Activated T-helper 1 cell treated with anti-CD3 and anti-CD28 coated beads, Interleukin-2, amount 50 U/mL, for 16 hours (primary cell): ENCODE data around the gene E2F6.
"Not testable (repeated sequence)": the region's sequence is repeated elsewhere in the genome, so short reads cannot be mapped to it uniquely, and the experiment has no call there.

ENCODE experiments used
- DNase-seq, 2 donors: peaks; one replicate each; pipeline ENCODE4 v3.0.0-alpha.2; 2020; ENCODE audit warnings: low read depth in 1 of 2, low spot score in 1 of 2

E2F6 gene

DNA sequence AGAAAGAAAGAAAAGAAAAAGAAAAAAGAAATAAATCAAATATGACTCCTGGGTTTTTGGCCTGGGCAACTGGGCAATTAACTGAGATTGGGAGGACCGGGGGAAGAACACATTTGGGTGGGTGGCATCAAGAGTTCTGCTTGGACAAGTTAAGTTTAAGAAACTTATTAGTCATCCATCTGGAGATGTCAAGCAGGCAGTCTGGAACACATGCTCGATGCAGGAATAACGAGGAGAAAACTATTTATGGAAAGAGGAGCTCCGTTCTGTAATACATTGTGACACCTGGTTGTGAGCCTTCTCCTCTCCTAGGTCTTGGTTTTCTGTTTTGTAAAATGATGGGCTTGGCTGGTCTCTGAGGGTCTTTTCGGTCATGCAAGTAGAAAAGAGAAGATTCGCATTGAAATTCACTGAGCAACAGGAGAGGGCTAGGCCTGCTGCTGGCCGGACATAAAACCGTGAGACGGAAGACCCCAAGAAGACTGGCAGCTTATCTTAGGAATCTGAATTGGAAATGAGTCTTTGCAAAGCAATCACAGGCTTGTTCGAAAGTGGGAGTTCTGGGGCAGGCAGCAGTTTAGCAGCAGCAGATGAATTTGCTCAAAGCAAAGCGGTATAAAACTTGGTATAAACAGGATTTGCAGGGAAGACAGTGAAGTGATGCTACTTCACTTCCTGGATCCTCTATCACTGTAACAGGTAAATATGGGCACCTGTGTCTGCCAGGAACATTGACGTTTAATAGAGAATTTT lies 51.4 kb downstream of the E2F6 start:
- DNase-seq, result no peak

DNA sequence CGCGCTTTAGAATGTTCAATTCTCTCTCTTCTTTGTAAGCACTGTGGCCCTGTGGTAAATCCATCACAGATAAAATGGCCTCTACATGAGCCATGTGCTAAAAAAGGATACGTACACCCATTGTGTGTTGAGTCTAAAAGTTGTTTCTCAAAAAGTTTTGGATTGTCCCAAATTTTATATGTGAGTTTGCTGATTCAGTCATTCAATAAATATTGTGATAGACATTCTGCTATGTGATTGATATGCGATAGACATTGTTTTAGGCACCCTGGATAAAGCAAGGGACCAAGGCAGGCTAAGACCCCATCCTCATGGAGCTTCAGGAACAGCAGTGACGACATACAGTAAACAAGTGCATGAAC lies 53.5 kb downstream of the E2F6 start:
- DNase-seq, result no peak

DNA sequence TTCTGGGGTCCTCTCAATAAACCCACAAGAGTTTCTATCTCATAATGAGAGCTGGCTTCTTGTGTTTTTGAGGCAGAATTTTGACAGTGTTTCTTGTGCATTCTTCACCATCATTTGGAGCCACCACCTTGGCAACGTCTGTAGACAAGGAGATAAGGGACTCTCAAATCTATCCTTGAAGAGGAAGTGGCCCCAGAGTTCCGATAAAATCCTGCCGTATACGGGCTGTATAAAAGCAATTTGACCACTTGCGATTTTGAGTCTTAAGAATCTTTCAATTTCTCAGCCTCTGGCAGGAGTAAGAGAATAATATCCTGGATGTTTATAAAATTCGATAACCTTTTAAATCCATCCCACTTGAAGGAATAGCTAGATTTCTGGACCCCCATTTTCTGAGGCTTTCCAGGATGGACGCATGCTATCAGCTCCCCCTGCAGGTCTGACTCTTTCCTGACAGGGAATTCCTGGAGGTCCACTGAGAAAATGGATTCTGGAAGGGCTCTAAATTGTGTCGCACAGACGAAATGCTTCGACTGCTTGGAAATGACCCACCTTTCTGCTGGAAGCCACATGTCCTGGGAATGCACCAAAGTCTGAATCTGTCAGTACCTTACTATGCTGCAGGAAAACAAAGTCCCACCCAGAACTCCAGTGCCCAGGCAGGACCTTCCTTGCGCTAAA lies 54.1 kb downstream of the E2F6 start:
- DNase-seq, result no peak

DNA sequence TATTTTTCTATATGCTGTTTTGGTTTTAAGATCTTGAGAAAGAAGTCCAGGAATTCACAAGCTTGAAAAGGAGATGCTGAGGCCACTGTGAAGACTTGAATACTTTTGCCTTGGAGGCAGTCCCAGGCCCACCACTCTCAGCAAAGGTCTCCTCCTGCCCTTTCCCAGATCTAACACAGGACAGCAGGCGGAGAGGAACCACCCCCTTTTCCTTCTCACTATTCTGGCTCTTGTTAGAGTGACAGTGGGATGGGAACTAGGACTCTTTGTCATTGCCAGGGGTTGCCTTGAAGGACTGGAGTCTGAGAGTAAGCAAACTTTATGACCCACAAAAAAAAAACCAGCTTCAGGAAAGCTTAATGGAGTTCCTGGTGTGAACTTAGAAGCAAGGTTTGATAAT lies 54.7 kb downstream of the E2F6 start:
- no peak for DNase-seq

DNA sequence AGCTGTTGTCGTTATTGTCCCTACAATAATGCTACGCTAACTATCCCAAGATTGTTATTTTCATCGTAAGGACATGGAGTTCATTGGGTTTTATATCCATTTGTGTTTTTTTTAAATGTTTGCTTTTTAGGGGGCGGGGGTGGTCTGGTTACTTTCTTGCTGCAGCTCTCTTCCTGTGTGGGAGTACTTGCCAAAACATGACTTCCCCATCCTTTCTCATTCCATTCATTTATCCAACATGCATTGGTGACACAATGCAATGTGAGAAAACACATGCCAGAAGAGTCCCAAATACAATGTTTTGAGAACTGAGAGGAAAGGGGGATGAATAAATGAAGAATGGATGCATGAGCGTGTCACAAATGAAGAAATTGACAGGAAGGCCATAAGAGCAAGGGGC lies 55.9 kb downstream of the E2F6 start:
- no peak for DNase-seq

DNA sequence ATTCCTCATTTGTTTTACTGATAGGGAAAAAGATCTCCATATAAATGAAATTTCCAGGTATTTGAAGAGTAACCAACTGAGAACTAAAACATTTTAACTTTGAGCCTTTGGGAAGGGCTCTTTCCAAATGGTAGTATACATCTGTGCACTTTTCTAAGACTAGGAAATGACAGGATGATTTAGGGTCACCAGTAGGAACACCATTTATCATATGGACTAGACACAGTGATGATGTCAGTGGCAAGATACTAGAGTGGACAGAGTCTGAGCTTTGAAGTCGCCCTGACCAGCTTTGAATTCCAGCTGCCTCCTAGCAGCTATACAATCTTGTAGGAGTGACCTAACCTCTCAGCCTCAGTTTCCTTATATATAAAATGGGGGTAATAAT lies 56.4 kb downstream of the E2F6 start:
- no peak for DNase-seq

DNA sequence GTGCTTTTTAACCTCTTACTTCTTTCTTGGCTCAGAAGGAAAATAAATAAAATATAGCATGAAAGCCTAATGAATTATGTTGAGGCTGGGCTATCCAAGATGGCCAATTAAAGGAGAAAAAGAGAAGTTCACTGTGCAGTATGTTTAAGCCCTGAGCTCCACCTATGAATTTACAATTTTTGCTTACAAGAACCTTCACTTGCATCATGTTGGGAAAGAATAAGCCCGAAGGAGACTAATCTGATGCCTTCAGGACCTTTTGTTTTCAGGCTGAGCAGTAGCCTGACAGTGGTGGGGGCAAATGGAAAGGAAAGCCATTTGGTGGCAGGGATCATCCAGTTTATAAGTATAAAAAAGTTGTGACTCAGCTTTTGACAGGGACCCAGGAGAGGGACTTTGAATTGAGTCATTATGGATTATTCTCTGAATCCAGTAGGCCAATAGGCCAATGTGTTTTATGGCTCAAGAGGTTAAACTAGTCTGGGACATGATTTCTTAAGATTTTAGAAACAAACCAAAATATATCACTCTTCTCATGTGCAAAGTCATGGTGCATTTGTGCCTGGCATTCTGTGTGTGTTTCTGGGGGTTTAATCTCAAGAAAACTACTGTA lies 56.9 kb downstream of the E2F6 start:
- DNase-seq, result no peak

DNA sequence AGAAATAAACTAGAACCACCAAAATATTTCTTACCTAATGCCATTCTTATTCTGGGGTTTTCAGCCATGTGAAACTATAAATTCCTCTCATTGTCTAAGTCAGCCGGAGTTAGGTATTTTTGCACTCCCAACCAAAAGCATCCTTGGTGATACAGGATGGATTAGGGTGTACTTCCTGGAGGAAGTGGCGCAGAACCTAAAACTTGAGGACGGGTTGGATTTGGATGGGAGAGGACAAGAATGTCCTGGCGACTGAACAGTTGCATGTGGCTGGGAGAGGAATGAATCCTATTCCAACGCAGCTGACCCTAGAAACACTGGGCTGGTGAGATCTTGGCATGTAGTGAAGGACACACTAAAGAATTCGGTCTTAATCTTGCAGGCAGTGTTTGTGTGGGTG lies 58.5 kb downstream of the E2F6 start:
- DNase-seq, result no peak

DNA sequence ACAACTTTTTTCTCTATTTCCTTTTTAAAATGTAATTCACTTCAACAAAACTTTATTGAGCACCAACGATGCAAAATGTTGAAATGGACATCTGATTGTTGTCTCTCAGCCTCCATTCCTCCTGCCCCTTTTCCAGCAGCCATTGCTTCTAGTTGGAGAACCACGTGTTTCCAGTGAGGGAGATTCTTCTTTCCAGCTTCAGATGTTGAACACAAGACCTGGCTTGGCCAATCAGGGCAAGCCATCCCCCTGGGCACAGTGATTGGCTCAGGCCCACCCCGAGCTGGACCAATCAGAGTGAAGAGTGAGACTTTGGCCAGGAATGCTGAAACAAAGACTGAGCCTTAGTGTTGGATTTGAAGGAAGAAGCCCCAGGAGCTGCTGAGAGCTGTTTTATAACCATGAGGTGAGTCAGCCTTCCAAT lies 59.0 kb downstream of the E2F6 start:
- no peak for DNase-seq

DNA sequence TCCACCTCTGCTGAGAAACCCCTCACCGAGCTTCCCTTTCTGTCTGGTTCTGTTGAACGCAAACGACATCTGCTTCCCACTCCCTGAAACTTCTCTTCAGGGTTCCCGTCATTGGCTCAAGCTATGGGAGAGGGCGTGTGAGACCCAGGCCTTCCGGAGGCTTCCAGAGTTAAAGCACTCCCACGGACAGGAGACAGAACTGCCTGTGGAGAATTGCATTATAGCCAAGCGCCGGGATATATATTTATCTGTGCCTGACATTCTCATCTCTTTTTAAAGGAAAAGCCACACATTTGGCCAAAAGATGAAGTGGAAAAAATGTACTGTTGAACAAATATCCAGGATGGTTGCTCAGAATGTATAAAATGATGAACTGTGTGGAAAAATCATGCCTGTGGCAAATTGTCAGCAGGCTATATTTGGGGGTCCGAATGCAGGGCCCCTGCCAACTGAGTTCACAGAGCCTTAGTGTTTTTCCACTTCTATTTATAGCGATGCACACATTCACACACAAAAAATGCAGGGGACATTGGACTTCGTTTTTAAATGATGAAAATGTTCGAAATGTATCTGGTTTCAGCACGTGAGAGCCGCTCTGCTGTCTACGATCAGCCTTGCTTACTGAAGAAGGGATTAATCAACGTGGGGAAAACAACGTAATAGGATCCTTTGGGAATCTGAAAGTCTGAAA lies 59.5 kb downstream of the E2F6 start:
- no peak for DNase-seq

DNA sequence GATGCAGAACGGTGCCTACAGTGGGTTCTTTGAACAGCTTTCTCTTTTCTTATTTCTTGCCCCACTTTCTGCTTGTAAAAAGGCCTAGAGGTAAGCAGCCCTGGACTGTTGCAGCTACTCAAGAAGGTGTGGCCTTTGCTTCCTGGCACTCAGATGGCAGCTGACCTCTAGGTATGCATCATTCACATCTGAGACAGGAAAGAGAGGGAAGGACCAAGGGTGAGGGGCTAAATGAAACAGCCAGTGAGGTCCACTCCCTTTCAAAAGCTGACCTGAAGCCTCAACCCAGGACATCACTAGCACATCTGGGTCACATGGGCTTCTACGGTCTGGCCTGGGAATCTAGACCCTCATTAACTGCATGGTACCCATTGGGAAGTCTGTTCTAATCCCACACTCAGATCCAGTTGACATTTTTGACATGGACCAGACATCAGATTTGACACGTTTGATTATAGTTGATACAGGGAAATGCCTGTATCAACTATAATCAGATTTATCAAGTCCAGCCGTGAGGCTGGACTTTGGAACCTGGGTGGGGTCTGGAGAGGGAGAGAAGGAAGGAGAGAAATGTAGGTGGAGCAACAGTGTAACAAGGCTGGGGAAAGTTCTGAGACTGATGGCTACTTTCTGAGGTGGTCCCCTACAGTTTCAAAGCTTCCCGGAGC lies 60.2 kb downstream of the E2F6 start:
- DNase-seq, result no peak

DNA sequence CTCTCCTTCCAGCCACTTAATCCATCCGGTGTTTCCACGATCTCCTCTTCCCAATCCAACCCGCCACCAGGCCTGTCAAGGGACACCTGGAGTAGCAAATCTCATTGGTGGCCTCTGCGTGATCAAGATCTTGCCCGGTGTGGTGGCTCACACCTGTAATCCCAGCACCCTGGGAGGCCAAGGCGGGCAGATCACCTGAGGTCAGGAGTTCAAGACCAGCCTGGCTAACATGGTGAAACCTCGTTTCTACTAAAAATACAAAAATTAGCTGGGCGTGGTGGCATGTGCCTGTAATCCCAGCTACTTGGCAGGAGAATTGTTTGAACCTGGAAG lies 60.9 kb downstream of the E2F6 start:
- not testable (repeated sequence) for DNase-seq

DNA sequence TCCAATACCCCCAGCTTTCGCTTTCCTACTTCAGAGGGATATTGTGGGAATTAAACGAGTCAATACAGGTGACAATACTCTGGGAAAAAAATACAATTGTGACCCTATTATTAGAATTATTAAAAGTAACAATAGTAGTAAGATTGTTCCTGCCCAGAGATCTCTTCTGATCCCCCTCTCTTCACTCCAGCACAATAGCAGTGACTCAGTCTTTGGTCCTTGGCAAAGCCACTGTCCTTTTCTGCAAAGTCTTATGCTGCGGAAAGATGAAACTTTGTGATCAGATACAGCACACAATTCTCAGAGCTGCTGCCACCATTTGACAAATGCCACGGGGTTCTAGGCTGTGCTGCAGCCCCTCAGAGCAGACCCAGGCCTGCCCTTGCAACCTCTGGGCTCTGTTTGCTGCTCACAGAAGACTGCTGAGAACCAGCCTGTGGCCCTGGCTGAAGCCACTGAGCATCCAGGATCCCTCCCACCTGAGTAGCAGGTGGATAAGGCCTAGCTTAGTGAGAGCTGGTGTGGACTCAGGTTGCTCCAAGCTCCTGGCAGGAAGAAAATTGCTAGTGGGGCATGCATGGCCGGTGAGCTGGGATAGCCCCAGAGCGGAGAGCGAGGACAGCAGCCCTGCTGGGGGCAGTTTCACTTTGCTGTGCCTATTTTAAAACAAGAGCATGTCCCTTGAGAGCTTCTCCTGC lies 61.4 kb downstream of the E2F6 start:
- no peak for DNase-seq

DNA sequence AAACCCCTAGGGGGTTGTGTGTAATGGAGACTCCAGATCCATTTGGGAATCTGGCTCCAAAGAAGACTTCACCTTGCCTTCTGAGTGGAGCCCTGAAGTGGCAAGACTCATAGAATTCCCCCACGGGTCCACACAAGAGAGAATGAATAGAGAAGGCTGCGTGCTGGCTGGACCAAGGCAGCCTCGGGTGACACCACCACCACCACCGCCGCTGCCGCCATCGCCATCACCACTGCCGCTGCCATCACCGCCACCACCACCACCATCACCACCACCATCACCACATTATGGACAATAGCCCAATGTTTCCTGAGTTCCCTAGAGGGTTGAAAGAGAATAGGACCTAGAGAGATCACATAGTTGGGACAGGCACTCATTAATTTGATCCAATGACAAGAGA lies 63.5 kb downstream of the E2F6 start:
- DNase-seq, result no peak

DNA sequence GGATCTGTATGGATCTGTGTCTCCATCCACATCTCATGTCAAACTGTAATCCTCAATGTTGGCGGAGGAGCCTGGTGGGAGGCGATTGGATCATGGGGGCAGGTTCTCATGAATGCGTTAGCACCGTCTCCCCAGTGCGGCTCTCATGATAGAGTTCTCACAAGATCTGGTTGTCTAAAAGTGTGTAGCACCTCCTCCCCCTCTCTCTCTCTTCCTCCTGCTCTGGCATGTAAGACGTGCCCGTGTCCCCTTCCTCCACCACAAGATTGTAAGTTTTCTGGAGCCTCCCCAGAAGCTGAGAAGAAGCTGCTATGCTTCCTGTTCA lies 66.6 kb downstream of the E2F6 start:
- DNase-seq, result no peak

DNA sequence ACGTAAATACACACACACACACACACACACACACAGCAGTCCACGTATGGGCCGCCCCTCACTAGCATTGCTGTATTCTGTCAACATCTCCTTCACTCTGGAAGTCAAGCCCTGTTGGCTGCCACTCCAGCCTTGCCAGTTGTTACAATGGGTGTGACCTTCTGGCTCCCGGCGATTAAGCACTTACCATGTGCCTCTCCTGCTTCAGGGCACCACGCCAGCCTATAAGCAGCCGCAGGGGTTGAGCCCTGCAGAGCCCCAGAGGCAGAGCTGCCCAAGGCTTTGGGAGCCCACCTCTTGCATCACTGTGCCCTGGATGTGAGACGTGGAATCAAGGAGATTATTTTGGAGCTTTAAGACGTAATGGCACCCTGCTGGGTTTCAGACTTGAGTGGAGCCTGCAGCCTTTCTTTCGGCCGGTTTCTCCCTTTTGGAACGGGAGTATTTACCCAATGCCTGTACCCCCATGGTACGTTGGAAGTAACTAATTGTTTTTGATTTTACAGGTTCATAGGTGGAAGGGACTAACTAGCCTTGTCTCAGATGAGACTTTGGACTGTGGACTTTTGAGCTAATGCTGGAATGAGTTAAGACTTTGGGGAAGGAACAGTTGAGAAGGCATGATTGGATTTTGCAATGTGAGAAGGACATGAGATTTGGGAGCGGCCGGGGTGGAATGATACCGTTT lies 67.1 kb downstream of the E2F6 start:
- no peak for DNase-seq

DNA sequence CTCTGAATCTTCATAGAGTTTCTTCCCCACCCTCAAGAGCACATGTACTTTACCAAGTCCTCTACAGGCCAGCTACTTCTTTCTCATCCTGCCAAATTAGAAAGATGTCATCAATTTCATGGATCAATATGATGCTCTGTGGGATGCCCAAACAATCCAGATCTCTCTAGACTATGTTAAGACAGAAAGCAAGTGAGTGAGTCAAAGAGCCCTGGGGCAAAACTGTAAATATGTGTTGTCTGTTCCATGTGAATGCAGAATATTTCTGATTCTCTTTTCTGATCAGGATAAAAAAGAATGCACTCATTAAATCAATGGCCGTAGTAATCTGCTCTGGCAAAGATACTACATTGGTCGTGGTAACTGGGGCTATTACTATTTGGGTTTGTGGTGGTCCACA lies 68.4 kb downstream of the E2F6 start:
- no peak for DNase-seq

DNA sequence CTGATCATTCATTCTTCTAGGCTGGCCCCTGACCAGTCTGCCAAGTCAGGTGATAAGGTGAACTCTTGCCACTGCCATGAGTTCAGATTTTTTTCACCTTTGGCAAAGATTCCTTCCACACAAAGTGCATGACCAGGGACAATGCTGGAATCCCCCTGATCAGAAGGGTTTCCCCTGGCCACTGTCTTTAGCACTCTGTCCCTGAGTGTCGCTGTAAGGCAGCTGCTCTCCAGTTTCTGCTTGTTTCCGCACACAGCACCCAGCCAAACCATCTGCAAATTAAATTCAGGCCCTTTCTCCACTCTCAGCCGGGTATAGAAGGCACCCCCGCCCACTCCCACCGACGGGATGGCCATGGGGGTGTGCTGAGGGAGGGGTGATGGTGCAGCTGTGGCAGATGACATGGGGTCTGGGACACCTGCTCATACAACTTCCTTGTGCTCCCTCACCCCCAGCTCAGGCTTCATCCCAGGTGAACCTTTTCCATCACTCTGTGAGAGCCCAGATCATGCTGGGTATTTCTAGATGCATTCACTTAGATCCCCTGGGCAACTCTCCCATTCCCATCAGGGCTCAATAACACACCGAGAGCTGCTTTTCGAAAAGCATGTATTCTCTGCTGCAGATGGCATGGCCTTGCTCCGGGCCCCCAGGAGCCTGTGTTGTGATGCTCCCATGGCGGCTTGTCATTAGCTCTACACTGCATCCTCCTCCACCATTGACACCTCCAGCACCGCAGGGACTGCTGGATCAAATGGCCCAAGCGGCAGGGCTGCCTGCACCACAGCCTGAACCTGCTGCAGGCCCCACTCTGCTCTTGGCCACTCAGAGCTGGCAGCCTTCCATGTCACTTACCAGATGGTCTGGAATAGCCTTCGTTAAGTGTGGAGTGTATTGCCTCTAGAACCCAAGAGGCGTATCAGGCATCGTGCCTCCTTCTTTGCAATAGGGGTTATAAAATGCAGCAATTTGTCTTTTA lies 69.2 kb downstream of the E2F6 start:
- no peak for DNase-seq

DNA sequence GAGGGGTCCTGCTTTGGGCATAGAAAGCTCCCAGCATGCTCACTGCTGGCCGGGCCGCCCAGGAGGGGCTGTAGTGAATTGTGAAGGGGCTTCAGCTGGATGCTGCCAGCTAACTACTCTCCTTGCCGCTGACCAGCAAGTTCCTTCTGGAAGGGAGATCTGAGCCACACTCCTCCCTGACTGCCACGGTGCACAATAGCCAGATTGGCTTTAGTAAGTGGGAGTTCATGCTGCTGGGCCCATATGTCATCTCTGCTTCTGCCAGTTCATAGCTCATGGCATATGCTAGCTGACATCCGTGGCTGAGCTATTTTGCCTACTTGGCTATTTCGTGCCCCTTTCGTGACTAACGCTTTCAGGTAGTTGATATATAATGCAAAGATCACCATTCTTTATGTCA lies 69.9 kb downstream of the E2F6 start:
- DNase-seq, result no peak
